H9 (cell line): ENCODE results near the gene SLC7A6. TPM values are rescaled to one million over a fixed set of nuclear protein-coding genes. Genes with fewer than 3 reads are reported as not detected.

Experiments
- DNase-seq: peaks from one replicate; pipeline ENCODE4 v3.0.0-alpha.2; 2017
- H2AFZ ChIP-seq: one replicate; pipeline ENCODE4 v1.6.1; 2013; ENCODE audit warnings: mild to moderate bottlenecking, low read length, control low read depth, moderate library complexity
- H2AK5ac ChIP-seq: 2 replicates; pipeline ENCODE4 v1.6.1; 2013; ENCODE audit warnings: low read length, control low read depth, mixed read lengths; ENCODE audit not compliant: insufficient read length
- H2BK120ac ChIP-seq: one replicate; pipeline ENCODE4 v1.6.1; 2013; ENCODE audit warnings: low read depth, mild to moderate bottlenecking, low read length, control low read depth, inconsistent platforms; ENCODE audit not compliant: poor library complexity, severe bottlenecking
- H2BK12ac ChIP-seq: 2 replicates; pipeline ENCODE4 v1.6.1; 2013; ENCODE audit warnings: low read length, control low read depth, mixed read lengths, low read depth; ENCODE audit not compliant: insufficient read length
- H2BK15ac ChIP-seq: 2 replicates; pipeline ENCODE4 v1.6.1; 2013; ENCODE audit warnings: low read depth, low read length, control low read depth
- H2BK20ac ChIP-seq: one replicate; pipeline ENCODE4 v1.6.1; 2013; ENCODE audit warnings: low read depth, mild to moderate bottlenecking, low read length, control low read depth, inconsistent platforms; ENCODE audit not compliant: poor library complexity, severe bottlenecking
- H2BK5ac ChIP-seq: 2 replicates; pipeline ENCODE4 v1.6.1; 2013; ENCODE audit warnings: low read length, control low read depth, mixed read lengths; ENCODE audit not compliant: insufficient read length
- H3K14ac ChIP-seq: 2 replicates; pipeline ENCODE4 v1.6.1; 2013; ENCODE audit warnings: low read length, control low read depth; ENCODE audit not compliant: insufficient read depth
- H3K18ac ChIP-seq: 2 replicates; pipeline ENCODE4 v1.6.1; 2013; ENCODE audit warnings: low read depth, mild to moderate bottlenecking, mixed read lengths, low read length, control low read depth; ENCODE audit not compliant: insufficient read length
- H3K23ac ChIP-seq: 2 replicates; pipeline ENCODE4 v1.6.1; 2013; ENCODE audit warnings: low read length, control low read depth, mixed read lengths, low read depth; ENCODE audit not compliant: insufficient read length
- H3K23me2 ChIP-seq: 2 replicates; pipeline ENCODE4 v1.6.1; 2013; ENCODE audit warnings: low read depth, mild to moderate bottlenecking, mixed read lengths, low read length, control low read depth; ENCODE audit not compliant: insufficient read length, poor library complexity, severe bottlenecking
- H3K27ac ChIP-seq: 2 replicates; pipeline ENCODE4 v1.5.1; 2013; ENCODE audit warnings: low read length, control low read depth, mixed read lengths, low read depth; ENCODE audit not compliant: insufficient read length
- H3K27me3 ChIP-seq: 2 replicates; pipeline ENCODE4 v1.6.1; 2013; ENCODE audit warnings: low read length, control low read depth, inconsistent platforms; ENCODE audit not compliant: insufficient read depth
- H3K4ac ChIP-seq: 2 replicates; pipeline ENCODE4 v1.6.1; 2013; ENCODE audit warnings: low read depth, mild to moderate bottlenecking, control low read depth, inconsistent platforms, low read length, moderate library complexity
- H3K4me1 ChIP-seq: 2 replicates; pipeline ENCODE4 v1.6.1; 2013; ENCODE audit warnings: low read length, control low read depth, inconsistent platforms; ENCODE audit not compliant: insufficient read depth
- H3K4me2 ChIP-seq: 2 replicates; pipeline ENCODE4 v1.6.1; 2013; ENCODE audit warnings: low read length, control low read depth, mixed read lengths; ENCODE audit not compliant: insufficient read length, insufficient read depth
- H3K56ac ChIP-seq: 2 replicates; pipeline ENCODE4 v1.6.1; 2013; ENCODE audit warnings: low read depth, mild to moderate bottlenecking, mixed read lengths, low read length, control low read depth; ENCODE audit not compliant: insufficient read length
- H3K79me1 ChIP-seq: 2 replicates; pipeline ENCODE4 v1.6.1; 2013; ENCODE audit warnings: low read depth, mild to moderate bottlenecking, moderate library complexity, low read length, control low read depth, inconsistent platforms; ENCODE audit not compliant: insufficient read depth, poor library complexity, severe bottlenecking
- H3K79me2 ChIP-seq: 2 replicates; pipeline ENCODE4 v1.6.1; 2013; ENCODE audit warnings: low read length, control low read depth, inconsistent platforms; ENCODE audit not compliant: insufficient read depth
- H3K9ac ChIP-seq: 2 replicates; pipeline ENCODE4 v1.6.1; 2013; ENCODE audit warnings: low read length, control low read depth, mixed read lengths; ENCODE audit not compliant: insufficient read length; ENCODE audit errors: extremely low read depth
- H3K9me3 ChIP-seq: one replicate; pipeline ENCODE4 v1.6.1; 2013; ENCODE audit warnings: low read depth, low read length, inconsistent platforms; ENCODE audit not compliant: control insufficient read depth
- H3T11ph ChIP-seq: one replicate; pipeline ENCODE4 v1.6.1; 2013; ENCODE audit warnings: mild to moderate bottlenecking, low read length, control low read depth, inconsistent platforms
- H4K20me1 ChIP-seq: one replicate; pipeline ENCODE4 v1.6.1; 2013; ENCODE audit not compliant: control insufficient read depth, insufficient read length, insufficient read depth
- H4K5ac ChIP-seq: 2 replicates; pipeline ENCODE4 v1.6.1; 2013; ENCODE audit warnings: low read depth, mild to moderate bottlenecking, mixed read lengths, low read length, control low read depth; ENCODE audit not compliant: insufficient read length
- H4K8ac ChIP-seq: replicated peaks from 2 replicates; pipeline ENCODE4 v1.6.1; 2013; ENCODE audit warnings: low read length, control low read depth, mixed read lengths, low read depth; ENCODE audit not compliant: insufficient read length
- H4K91ac ChIP-seq: 2 replicates; pipeline ENCODE4 v1.6.1; 2013; ENCODE audit warnings: low read depth, mild to moderate bottlenecking, moderate library complexity, mixed read lengths, low read length, control low read depth; ENCODE audit not compliant: insufficient read length
- H3K27ac Mint-ChIP-seq, 3 experiments: 2 replicates in 2 of 3; 3 replicates in 1 of 3; pipeline ENCODE4 v1.8.0; 2020 to 2021; ENCODE audit warnings: mixed read lengths in 3 of 3, mild to moderate bottlenecking in 1 of 3, moderate library complexity in 1 of 3
- H3K27me3 Mint-ChIP-seq: 2 replicates; pipeline ENCODE4 v1.8.0; 2021; ENCODE audit warnings: low read depth, mild to moderate bottlenecking, moderate library complexity, mixed read lengths
- H3K36me3 Mint-ChIP-seq, 3 experiments: 2 replicates in 2 of 3; 3 replicates in 1 of 3; pipeline ENCODE4 v1.8.0; 2020 to 2021; ENCODE audit warnings: low read depth in 3 of 3, mixed read lengths in 3 of 3; ENCODE audit not compliant: insufficient read depth in 1 of 3
- H3K4me1 Mint-ChIP-seq, 2 experiments: 2 replicates each; pipeline ENCODE4 v1.8.0; 2020; ENCODE audit warnings: mixed read lengths in 2 of 2
- H3K4me3 Mint-ChIP-seq, 2 experiments: 2 replicates in 1 of 2; 3 replicates in 1 of 2; pipeline ENCODE4 v1.8.0; 2020 to 2021; ENCODE audit warnings: mild to moderate bottlenecking in 2 of 2, mixed read lengths in 2 of 2, moderate library complexity in 1 of 2
- H3K9me3 Mint-ChIP-seq, 2 experiments: 2 replicates in 1 of 2; 3 replicates in 1 of 2; pipeline ENCODE4 v1.8.0; 2020; ENCODE audit warnings: mild to moderate bottlenecking in 2 of 2, mixed read lengths in 2 of 2, moderate library complexity in 1 of 2
- CTCF ChIP-seq: fragments of 200-600 bp; sonication (generic); conservative IDR thresholded peaks from 3 replicates; pipeline ENCODE4 v1.8.0; 2021; ENCODE audit warnings: antibody characterized with exemption, mild to moderate bottlenecking
- WGBS: extraction: QIAGEN DNeasy Blood & Tissue Kit; methylation state at CpG from one replicate; pipeline ENCODE4 v1.1.7; 2013; ENCODE audit warnings: missing lambda C conversion rate, low lambda C conversion rate, mixed read lengths; ENCODE audit not compliant: insufficient read length; ENCODE audit errors: extremely low coverage; 5-methylcytosine and 5-hydroxymethylcytosine counted together
- total RNA-seq: library from RNA; stranded (reverse); gene quantifications from 2 replicates; pipeline ENCODE4 v1.2.1, GENCODE V29; 2021

Gene SLC7A6
- total RNA-seq, 1 experiment from 2014 or later: 21.1 TPM

DNA sequence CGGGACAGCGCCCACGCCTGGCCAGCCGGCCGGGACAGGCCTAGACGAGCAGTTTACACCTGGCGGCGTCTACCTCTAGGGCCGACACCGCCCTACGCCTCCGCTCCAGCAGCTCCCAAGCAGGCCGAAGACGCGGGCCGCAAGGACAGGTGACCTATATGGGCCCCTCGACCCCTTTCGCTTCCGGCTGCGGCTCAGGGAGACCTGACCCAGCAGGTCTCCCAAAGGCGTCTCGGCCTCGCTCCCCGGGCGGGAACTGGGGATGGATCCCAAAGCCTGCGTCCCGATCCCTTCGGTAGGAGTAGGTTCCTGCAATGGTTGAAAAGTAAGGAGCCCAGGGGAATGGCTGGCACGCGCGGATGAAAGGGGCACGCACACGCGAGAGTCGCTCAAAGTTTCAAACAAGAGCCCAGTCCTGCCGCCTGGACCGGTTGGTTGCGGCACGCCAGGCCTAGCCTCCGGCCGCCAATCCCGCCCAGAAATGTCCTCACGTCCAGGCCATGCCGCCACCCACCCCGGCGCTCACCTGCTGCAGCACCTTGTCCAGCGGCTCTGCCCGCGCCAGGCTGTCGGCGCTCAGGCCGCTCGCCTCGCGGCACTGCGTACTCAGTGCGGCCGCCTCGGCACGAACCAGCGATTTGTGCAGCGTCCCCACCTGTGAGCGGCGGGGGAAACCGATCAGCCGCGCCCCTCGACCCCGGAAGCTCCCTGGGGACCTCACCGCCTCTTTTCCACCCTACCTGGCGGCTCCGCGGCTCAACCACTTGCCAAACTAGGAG lies 29.0 kb upstream of the SLC7A6 start:
- Histone ChIP-seq H3K56ac (no peak overlapping the region), H3K4me1 (no peaks in the 10 kb centered on the region; the same call in 1 of the 2 replicates), H4K5ac (no peak overlapping the region), H2AK5ac (no peak overlapping the region), H2BK20ac (no peak overlapping the region), H3K23ac (no peak overlapping the region), H4K20me1 (no peaks in the 10 kb centered on the region), H2BK5ac (no peak overlapping the region), H4K91ac (no peak overlapping the region), H3K9ac (peak overlapping the region; percentile 72), H3K79me2 (no peaks in the 10 kb centered on the region; the same call in 1 of the 2 replicates), H3K4ac (no peak overlapping the region), H2BK15ac (no peak overlapping the region), H2BK12ac (no peak overlapping the region), H3K4me2 (peak overlapping the region; percentile 69), H2BK120ac (no peak overlapping the region), H4K8ac (no peak overlapping the region), H3K27me3 (no peaks in the 10 kb centered on the region), H3K79me1 (no peaks in the 10 kb centered on the region), H3K23me2 (peaks cover 19% of the 10 kb centered on the region), H3K27ac (no peak overlapping the region), H3K14ac (peak overlapping the region; percentile 84), H3T11ph (no peak overlapping the region), H3K18ac (peak overlapping the region; percentile 61), H3K9me3 (no peaks in the 10 kb centered on the region), H2AFZ (no peak overlapping the region)
- TF ChIP-seq CTCF: peak; percentile 51
- peaks cover 6% of the 10 kb centered on the region for H3K27me3 Mint-ChIP-seq
- peaks cover 8 to 31% (median 31%) of the 10 kb centered on the region in 3 experiments for H3K36me3 Mint-ChIP-seq
- H3K27ac Mint-ChIP-seq: peak overlapping the region; percentile 61 to 96 (median 89); a peak in 4 of 7 replicates
- H3K9me3 Mint-ChIP-seq: no peaks in the 10 kb centered on the region; a peak in 1 of 5 replicates
- no CpG with 5 or more reads among the region's 73 CpGs for WGBS
- DNase-seq: peak; percentile 64
- H3K4me1 Mint-ChIP-seq: peaks cover 29 to 33% of the 10 kb centered on the region in 2 experiments
- peak overlapping the region; percentile 80 to 89 for H3K4me3 Mint-ChIP-seq
